H1 (cell line): ENCODE results near the gene RUBCN. TPM values are rescaled to one million over a fixed set of nuclear protein-coding genes. Genes with fewer than 3 reads are reported as not detected.
"Not testable (repeated sequence)": the region's sequence is repeated elsewhere in the genome, so short reads cannot be mapped to it uniquely, and the experiment has no call there.

Experiments
- CTCF ChIA-PET: fragments of 300-600 bp; sonication (Branson Sonifier 250); formaldehyde crosslinking; loops from one replicate; lab custom pipeline; 2021; ENCODE audit not compliant: partially characterized antibody; lab: Charles Lee
- POLR2A ChIA-PET: fragments of 300-600 bp; sonication (Branson Sonifier 250); formaldehyde crosslinking; loops from one replicate; lab custom pipeline; 2021; ENCODE audit warnings: inconsistent platforms; ENCODE audit not compliant: partially characterized antibody; lab: Charles Lee
- DNase-seq, 2 experiments: peaks; one replicate each; pipeline versions ENCODE4 v3.0.0 to v3.0.0-alpha.2; 2010 to 2022; ENCODE audit warnings: low spot score in 2 of 2, low read depth in 1 of 2, mixed read lengths in 1 of 2
- FAIRE-seq: peaks from 2 replicates; lab custom pipeline; 2011; peaks lifted over from hg19 to GRCh38; lab: Jason Lieb, UNC
- H2AFZ ChIP-seq: 2 replicates; pipeline ENCODE4 v1.8.1; 2012; ENCODE audit warnings: low read length, inconsistent platforms
- H2AK5ac ChIP-seq: 2 replicates; pipeline ENCODE4 v1.6.1; 2013; ENCODE audit warnings: low read depth, low read length
- H2BK120ac ChIP-seq: replicated peaks from 2 replicates; pipeline ENCODE3; 2013; ENCODE audit warnings: low read depth, low read length, inconsistent platforms
- H2BK12ac ChIP-seq: 2 replicates; pipeline ENCODE4 v1.6.1; 2013; ENCODE audit warnings: low read depth, low read length
- H2BK15ac ChIP-seq: 2 replicates; pipeline ENCODE4 v1.6.1; 2013; ENCODE audit warnings: low read length
- H2BK20ac ChIP-seq: 2 replicates; pipeline ENCODE4 v1.6.1; 2013; ENCODE audit warnings: low read length
- H2BK5ac ChIP-seq: 2 replicates; pipeline ENCODE4 v1.6.1; 2013; ENCODE audit warnings: low read depth, low read length
- H3K14ac ChIP-seq: 2 replicates; pipeline ENCODE4 v1.6.1; 2013; ENCODE audit warnings: inconsistent platforms; ENCODE audit not compliant: insufficient read length
- H3K18ac ChIP-seq: 2 replicates; pipeline ENCODE4 v1.6.1; 2013; ENCODE audit warnings: low read length; ENCODE audit errors: extremely low read depth
- H3K23ac ChIP-seq: 2 replicates; pipeline ENCODE4 v1.6.1; 2013; ENCODE audit warnings: inconsistent platforms; ENCODE audit not compliant: insufficient read length
- H3K23me2 ChIP-seq: 2 replicates; pipeline ENCODE4 v1.6.1; 2013; ENCODE audit warnings: low read depth, low read length
- H3K27ac ChIP-seq: 2 replicates; pipeline ENCODE4 v1.6.1; 2011; ENCODE audit warnings: low read depth, low read length, inconsistent platforms
- H3K27me3 ChIP-seq, 4 experiments: replicated peaks in 1 of 4; 1 replicate in 1 of 4; 2 replicates in 3 of 4; pipeline versions ENCODE4 v1.6.1 to v1.8.1; 2011 to 2013; ENCODE audit warnings: low read length in 3 of 4, mild to moderate bottlenecking in 3 of 4, inconsistent platforms in 2 of 4, mixed read lengths in 2 of 4, moderate library complexity in 1 of 4; ENCODE audit not compliant: control insufficient read depth in 3 of 4, insufficient read depth in 3 of 4; ENCODE audit errors: extremely low read depth in 1 of 4
- H3K36me3 ChIP-seq, 4 experiments: 2 replicates each; pipeline versions ENCODE4 v1.6.1 to v1.8.1; 2011 to 2013; ENCODE audit warnings: mild to moderate bottlenecking in 4 of 4, low read length in 3 of 4, moderate library complexity in 2 of 4, control low read depth in 1 of 4, inconsistent platforms in 1 of 4; ENCODE audit not compliant: insufficient read depth in 4 of 4, control insufficient read depth in 2 of 4
- H3K4ac ChIP-seq: replicated peaks from 2 replicates; pipeline ENCODE3; 2013; ENCODE audit warnings: low read length, low read depth, mixed read lengths, inconsistent platforms; ENCODE audit not compliant: insufficient read length
- H3K4me1 ChIP-seq, 4 experiments: replicated peaks in 1 of 4; 1 replicate in 1 of 4; 2 replicates in 3 of 4; pipeline versions ENCODE4 v1.6.1 to v1.8.1; 2011 to 2013; ENCODE audit warnings: low read length in 3 of 4, inconsistent platforms in 2 of 4, mixed read lengths in 1 of 4; ENCODE audit not compliant: insufficient read depth in 4 of 4, control insufficient read depth in 3 of 4
- H3K4me2 ChIP-seq, 2 experiments: 2 replicates each; pipeline versions ENCODE4 v1.6.1 to v1.8.1; 2011 to 2013; ENCODE audit warnings: low read depth in 2 of 2, low read length in 2 of 2, control low read depth in 1 of 2, inconsistent platforms in 1 of 2, mild to moderate bottlenecking in 1 of 2; ENCODE audit not compliant: insufficient read depth in 1 of 2
- H3K4me3 ChIP-seq, 4 experiments: fragments of 200-600, 300-600 bp in 1 of 4; sonication (generic), shearing (Covaris generic), sonication (Bioruptor Twin) in 1 of 4; 2 replicates each; pipeline versions ENCODE4 v1.5.1 to v1.8.1; 2011 to 2016; ENCODE audit warnings: low read length in 4 of 4, low read depth in 3 of 4, control low read depth in 2 of 4, inconsistent platforms in 2 of 4, mild to moderate bottlenecking in 2 of 4, mixed read lengths in 1 of 4, moderate library complexity in 1 of 4; ENCODE audit not compliant: insufficient read depth in 2 of 4; ENCODE audit errors: extremely low read depth in 1 of 4
- H3K56ac ChIP-seq: replicated peaks from 2 replicates; pipeline ENCODE3; 2013; ENCODE audit warnings: low read depth, mild to moderate bottlenecking, mixed read lengths, low read length, inconsistent platforms; ENCODE audit not compliant: insufficient read length
- H3K79me1 ChIP-seq: 2 replicates; pipeline ENCODE4 v1.6.1; 2013; ENCODE audit warnings: low read depth, low read length, control low read depth
- H3K79me2 ChIP-seq, 2 experiments: 2 replicates each; pipeline versions ENCODE4 v1.6.1 to v1.8.1; 2012 to 2013; ENCODE audit warnings: low read length in 2 of 2, mild to moderate bottlenecking in 2 of 2, inconsistent platforms in 1 of 2; ENCODE audit not compliant: insufficient read depth in 2 of 2, control insufficient read depth in 1 of 2
- H3K9ac ChIP-seq, 4 experiments: replicated peaks in 1 of 4; 1 replicate in 1 of 4; 2 replicates in 3 of 4; pipeline versions ENCODE4 v1.6.1 to v1.8.1; 2011 to 2013; ENCODE audit warnings: low read depth in 3 of 4, low read length in 3 of 4, control low read depth in 2 of 4, mild to moderate bottlenecking in 2 of 4, moderate library complexity in 2 of 4, inconsistent platforms in 1 of 4; ENCODE audit errors: extremely low read depth in 1 of 4
- H3K9me3 ChIP-seq, 2 experiments: 2 replicates each; pipeline versions ENCODE4 v1.6.1 to v1.8.1; 2012 to 2013; ENCODE audit warnings: mild to moderate bottlenecking in 2 of 2, moderate library complexity in 2 of 2, control low read depth in 1 of 2, inconsistent platforms in 1 of 2, low read depth in 1 of 2, low read length in 1 of 2, mixed read lengths in 1 of 2; ENCODE audit not compliant: insufficient read depth in 2 of 2
- H4K20me1 ChIP-seq, 2 experiments: replicated peaks in 1 of 2; 2 replicates each; pipeline versions ENCODE3 to v1.8.1; 2011 to 2013; ENCODE audit warnings: inconsistent platforms in 2 of 2, low read length in 2 of 2, mild to moderate bottlenecking in 1 of 2; ENCODE audit not compliant: insufficient read depth in 2 of 2, control insufficient read depth in 1 of 2
- H4K5ac ChIP-seq: 2 replicates; pipeline ENCODE4 v1.6.1; 2013; ENCODE audit warnings: low read length, low read depth, mixed read lengths, inconsistent platforms; ENCODE audit not compliant: insufficient read length
- H4K8ac ChIP-seq: 2 replicates; pipeline ENCODE4 v1.8.0; 2013; ENCODE audit warnings: mild to moderate bottlenecking, moderate library complexity, low read length, inconsistent platforms; ENCODE audit not compliant: insufficient read depth; ENCODE audit errors: extremely low read depth
- H4K91ac ChIP-seq: replicated peaks from 2 replicates; pipeline ENCODE3; 2013; ENCODE audit warnings: low read length, mixed read lengths, inconsistent platforms; ENCODE audit not compliant: insufficient read length
- WGBS, 2 experiments: shearing (Covaris generic) in 1 of 2; methylation state at CpG; one replicate each; pipeline versions ENCODE4 v1.1.6 to v1.1.7; 2013 to 2015; ENCODE audit warnings: low lambda C conversion rate in 2 of 2, mixed read lengths in 2 of 2, inconsistent platforms in 1 of 2, low coverage in 1 of 2, missing lambda C conversion rate in 1 of 2; ENCODE audit not compliant: insufficient replicate concordance in 2 of 2, insufficient coverage in 1 of 2, insufficient read length in 1 of 2; ENCODE audit errors: extremely low coverage in 1 of 2, missing lambda C conversion rate in 1 of 2; 5-methylcytosine and 5-hydroxymethylcytosine counted together
- polyA plus RNA-seq, 7 experiments: library from polyadenylated mRNA; depleted of rRNA in 3 of 7; stranded (reverse) in 5 of 7; unstranded in 2 of 7; fragments of >200 nt in 5 of 7; fragments of 200-250 nt in 2 of 7; gene quantifications; 1 replicate in 5 of 7; 2 replicates in 1 of 7; 4 replicates in 1 of 7; pipeline versions ENCODE4 v1.2.1 to v1.2.3, GENCODE V29; 2011 to 2013; ENCODE audit warnings: missing spikeins in 2 of 7, mixed read lengths in 2 of 7
- total RNA-seq: library from RNA; stranded (reverse); fragmentation: NEBNext Ultra II Directional; extraction: Animal tissue kit (Norgen Biotek cat#: 25700); gene quantifications from 2 replicates; pipeline ENCODE4 v1.2.1, GENCODE V29; 2021

The RUBCN gene
- total and polyA plus RNA-seq, 2 of the 8 experiments (the other 6 are each of a cell fraction or from before 2014, with no cell fraction given) = 9.3 to 21.9 TPM

DNA sequence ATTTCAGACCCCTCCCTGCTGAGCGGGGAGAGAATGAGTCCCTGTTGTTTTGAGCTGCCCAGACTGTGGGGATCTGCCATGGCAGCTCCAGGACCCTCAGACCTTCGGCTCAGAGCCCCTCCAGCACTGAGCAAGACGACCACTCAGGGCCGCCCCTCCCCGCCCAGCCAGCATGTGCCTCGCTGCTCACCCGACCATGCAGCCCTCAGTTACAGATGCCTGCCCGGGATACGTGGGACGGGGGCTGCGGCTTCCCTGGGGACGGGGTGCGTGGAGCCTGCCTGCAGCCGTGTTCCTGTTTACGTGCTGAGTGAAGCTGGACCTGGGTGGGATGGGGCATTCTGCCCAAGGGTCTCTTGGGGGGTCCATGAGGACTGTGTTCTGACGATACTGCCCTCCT lies 77.0 kb downstream of the RUBCN start:
- H3K4me2 ChIP-seq, FAIRE-seq, H2BK5ac ChIP-seq, H3K9ac ChIP-seq, POLR2A ChIA-PET, H3K79me2 ChIP-seq, H3K36me3 ChIP-seq, H4K5ac ChIP-seq, H3K23me2 ChIP-seq, H3K27ac ChIP-seq, H3K4me1 ChIP-seq, H3K18ac ChIP-seq, DNase-seq, H3K4ac ChIP-seq, CTCF ChIA-PET, H4K8ac ChIP-seq, H2BK120ac ChIP-seq, H2BK12ac ChIP-seq, H3K4me3 ChIP-seq, H3K27me3 ChIP-seq, H3K9me3 ChIP-seq, H3K14ac ChIP-seq, H2AK5ac ChIP-seq, H2BK20ac ChIP-seq, H3K56ac ChIP-seq, H2AFZ ChIP-seq, H3K23ac ChIP-seq, H4K91ac ChIP-seq, H3K79me1 ChIP-seq, H4K20me1 ChIP-seq, H2BK15ac ChIP-seq: not testable (repeated sequence)
- 88% methylated on average over 12 of the region's 16 CpGs; no CpG with 5 or more reads in 1 of the 2 experiments for WGBS, 2 experiments

DNA sequence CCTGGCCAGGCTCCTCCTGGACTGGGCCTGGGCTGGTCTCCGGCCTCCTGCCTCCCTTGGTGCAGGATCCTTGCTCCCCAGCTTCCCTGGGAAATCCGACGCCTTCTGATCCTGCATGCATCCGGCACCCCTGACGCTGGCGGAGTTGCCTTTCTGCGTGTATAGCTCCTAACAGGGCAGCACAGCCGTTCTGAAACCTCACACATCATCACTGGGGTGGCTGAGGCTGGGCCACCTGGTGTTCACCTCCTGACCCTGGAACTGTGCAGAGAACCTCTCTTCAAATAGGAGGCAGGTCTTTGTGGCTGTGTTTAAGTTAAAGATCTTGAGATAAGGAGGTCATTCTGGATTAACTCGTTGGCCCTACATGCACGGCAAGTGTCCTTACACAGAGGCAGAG lies 77.6 kb downstream of the RUBCN start:
- H3K56ac ChIP-seq, DNase-seq, H3K9me3 ChIP-seq, H3K79me2 ChIP-seq, H2BK12ac ChIP-seq, H4K8ac ChIP-seq, H2BK5ac ChIP-seq, H3K4ac ChIP-seq, H2AK5ac ChIP-seq, H3K4me1 ChIP-seq, H3K27ac ChIP-seq, H3K79me1 ChIP-seq, FAIRE-seq, H2AFZ ChIP-seq, H3K14ac ChIP-seq, H3K36me3 ChIP-seq, H3K9ac ChIP-seq, H3K4me3 ChIP-seq, H4K5ac ChIP-seq, CTCF ChIA-PET, H2BK20ac ChIP-seq, H3K23ac ChIP-seq, H3K18ac ChIP-seq, H3K23me2 ChIP-seq, H3K27me3 ChIP-seq, H2BK120ac ChIP-seq, POLR2A ChIA-PET, H4K91ac ChIP-seq, H2BK15ac ChIP-seq, H4K20me1 ChIP-seq, H3K4me2 ChIP-seq: not testable (repeated sequence)
- whole genome bisulfite sequencing, 2 experiments = 81% methylated on average over 7 of the region's 10 CpGs; no CpG with 5 or more reads in 1 of the 2 experiments
